ENCODE measurements around the gene ITIH1. TPM values are rescaled to one million over a fixed set of nuclear protein-coding genes. Genes with fewer than 3 reads are reported as not detected.

The ITIH1 gene
- total RNA-seq, 1 donor from 2014 or later = not detected

DNA sequence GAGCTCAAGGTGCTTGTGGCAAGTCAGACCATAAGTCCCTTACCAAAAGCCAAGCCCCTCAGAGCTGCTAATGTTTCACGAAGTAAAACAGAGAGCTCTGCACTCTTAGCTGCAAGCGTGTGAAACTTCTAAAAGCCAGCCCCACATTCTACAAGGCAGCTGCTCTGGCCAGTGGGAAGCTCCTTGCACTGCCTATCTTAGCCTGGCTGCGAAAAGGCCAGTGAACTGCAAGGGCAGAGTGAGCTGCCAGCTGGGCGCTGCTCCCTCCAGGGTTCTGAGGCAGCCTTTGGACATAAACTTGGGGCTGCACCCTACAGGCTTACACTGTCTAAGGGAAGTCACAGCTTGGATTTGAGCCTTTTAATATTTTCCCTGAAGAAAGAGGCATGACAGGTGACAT lies 59.6 kb downstream of the ITIH1 start:
- no peak for DNase-seq (ENCODE audit: low spot score)

DNA sequence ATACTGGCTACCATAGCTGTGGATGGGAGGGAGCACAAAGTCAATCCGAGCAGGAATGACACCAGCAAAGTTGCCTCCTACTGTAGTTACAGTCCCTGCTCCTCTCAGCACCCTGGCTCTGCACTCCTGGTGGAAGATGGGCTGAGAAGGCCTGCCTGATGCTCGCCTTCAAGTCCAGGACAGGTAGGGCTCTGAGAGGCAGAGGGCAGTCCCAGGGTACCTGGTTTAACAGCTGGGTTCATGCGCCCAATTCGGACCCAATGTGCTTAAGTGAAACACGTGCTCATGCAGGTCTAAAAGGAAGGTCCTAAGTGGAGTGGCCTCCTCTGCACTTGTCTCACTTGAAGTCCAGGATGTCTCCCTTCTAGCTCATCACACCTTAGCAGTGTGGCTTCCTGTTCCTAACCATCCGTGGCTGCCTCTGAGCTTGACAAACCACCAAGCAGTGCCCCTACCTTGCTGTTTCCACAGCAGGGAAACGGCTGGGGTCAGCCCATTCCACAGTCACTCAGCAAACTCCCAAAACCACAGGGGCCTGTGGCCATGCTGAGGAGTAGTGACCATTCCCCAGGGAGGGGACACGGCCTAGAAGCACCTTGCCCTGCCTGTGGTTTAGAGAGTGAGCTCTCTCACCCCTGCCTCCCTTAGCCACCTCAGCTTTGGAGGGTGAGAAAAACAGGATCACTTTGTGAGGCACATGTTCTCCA lies 61.3 kb downstream of the ITIH1 start:
- no peak for DNase-seq (ENCODE audit: low spot score)

DNA sequence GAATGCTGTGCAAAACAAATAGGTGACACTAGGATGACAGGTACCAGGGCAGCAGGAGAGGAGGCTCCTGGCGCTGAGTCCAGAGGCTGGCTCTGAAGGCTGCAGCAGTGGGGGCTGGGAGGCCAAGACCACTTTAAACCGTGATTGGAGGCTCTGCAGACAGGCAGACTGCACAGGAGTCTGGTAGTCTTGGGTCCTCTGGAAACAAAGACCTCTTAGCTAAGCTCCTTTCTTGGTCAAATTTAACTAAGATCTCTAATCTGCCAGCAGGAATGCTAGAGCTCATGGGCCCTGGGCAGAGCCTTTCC lies 61.8 kb downstream of the ITIH1 start:
- no peak for DNase-seq (ENCODE audit: low spot score)

DNA sequence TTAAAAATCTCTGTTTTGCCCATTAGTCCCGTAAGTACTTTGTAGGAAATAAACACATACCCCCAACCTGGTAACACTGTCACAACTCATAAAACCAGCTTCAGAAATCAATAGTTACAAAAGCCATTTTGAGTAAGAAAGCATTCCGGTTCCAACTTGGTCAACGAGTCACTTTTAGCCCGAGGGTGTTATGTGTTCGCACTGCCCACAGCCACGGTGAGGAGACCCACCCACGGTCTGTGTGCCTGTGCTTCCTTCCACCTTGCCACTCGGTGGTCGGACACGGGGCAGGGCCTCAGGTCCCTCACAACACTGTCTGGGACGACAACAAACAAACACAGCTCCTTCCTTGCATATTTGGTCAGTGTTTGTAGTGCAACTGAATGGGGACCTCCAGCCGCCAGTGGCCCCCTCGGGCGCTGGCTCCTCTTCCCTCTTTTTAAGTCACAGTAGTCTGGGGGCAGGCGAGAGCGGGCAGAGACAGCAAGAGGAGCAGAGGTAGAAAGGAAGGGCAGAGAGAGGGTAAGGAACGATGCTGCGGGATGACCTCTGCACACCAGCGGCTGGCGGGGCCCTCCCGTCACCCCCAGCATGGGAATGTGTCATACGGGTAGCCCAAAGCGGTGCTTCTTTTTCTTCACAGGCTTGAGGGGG lies 62.6 kb downstream of the ITIH1 start:
- DNase-seq (ENCODE audit: low spot score) = no peak

DNA sequence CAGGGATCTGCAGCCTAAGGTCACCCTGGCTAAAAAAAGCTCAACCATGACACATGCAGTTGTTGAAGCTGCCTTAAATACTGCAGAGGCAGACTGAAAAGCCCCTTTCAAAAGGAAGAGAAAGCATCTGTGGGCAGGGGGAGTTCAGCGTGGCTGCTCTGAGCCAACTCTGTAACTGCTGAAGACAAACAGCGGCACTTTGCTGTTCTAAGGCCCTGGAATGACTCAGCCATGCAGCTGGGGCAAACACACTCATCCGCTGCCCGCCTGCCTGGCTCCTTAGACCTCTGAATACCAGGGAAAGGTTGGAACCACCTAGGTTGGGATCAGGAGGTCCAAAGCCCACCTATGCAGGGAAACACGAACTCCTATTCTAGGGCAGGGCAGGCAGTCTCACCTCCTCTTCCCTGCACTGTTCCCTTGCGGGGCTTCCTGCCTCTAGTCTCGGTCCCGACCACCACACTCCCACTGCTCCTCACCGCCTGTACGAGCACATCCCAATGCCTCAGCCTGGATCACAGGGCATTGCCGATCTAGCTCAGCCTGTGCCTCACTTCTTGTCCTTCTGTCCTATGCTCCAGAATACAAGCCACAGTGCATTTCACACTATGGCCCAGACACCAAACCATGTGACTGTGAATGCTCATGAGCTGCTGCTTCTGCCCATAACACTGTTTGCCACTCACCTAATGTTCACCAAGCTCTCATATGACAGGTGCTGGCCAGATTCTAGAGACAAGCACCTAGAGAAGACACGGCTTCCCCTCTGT lies 64.0 kb downstream of the ITIH1 start:
- DNase-seq (ENCODE audit: low spot score) = no peak

Other genes starting within 250 kb of the ITIH1 start
- 38.5 TPM for gene NT5DC2, start 243.7 kb upstream of the ITIH1 start, total RNA-seq
- 23.2 TPM for gene UQCC5, start 241.0 kb upstream of the ITIH1 start, total RNA-seq
- gene PBRM1, start 91.7 kb upstream of the ITIH1 start, total RNA-seq = 94.0 TPM
- 113 TPM for gene GNL3, start 91.6 kb upstream of the ITIH1 start, total RNA-seq
- 33.2 TPM for gene GLT8D1, start 71.8 kb upstream of the ITIH1 start, total RNA-seq
- gene SPCS1, start 71.5 kb upstream of the ITIH1 start, total RNA-seq = 65.7 TPM
- gene NEK4, start 6.7 kb upstream of the ITIH1 start, total RNA-seq = 18.1 TPM
- gene ITIH3, start 17.2 kb downstream of the ITIH1 start, total RNA-seq = 0.71 TPM
- 4.3 TPM for gene ITIH4, start 53.1 kb downstream of the ITIH1 start, total RNA-seq
- 2.4 TPM for gene MUSTN1, start 57.4 kb downstream of the ITIH1 start, total RNA-seq
- 20.8 TPM for gene STIMATE, start 119.9 kb downstream of the ITIH1 start, total RNA-seq